H9 (cell line): ENCODE measurements around the gene C5orf15. TPM values are rescaled to one million over a fixed set of nuclear protein-coding genes. Genes with fewer than 3 reads are reported as not detected.

Experiments
- DNase-seq: peaks from one replicate; pipeline ENCODE4 v3.0.0-alpha.2; 2017
- H2AFZ ChIP-seq: one replicate; pipeline ENCODE4 v1.6.1; 2013; ENCODE audit warnings: mild to moderate bottlenecking, low read length, control low read depth, moderate library complexity
- H2AK5ac ChIP-seq: 2 replicates; pipeline ENCODE4 v1.6.1; 2013; ENCODE audit warnings: low read length, control low read depth, mixed read lengths; ENCODE audit not compliant: insufficient read length
- H2BK120ac ChIP-seq: one replicate; pipeline ENCODE4 v1.6.1; 2013; ENCODE audit warnings: low read depth, mild to moderate bottlenecking, low read length, control low read depth, inconsistent platforms; ENCODE audit not compliant: poor library complexity, severe bottlenecking
- H2BK12ac ChIP-seq: 2 replicates; pipeline ENCODE4 v1.6.1; 2013; ENCODE audit warnings: low read length, control low read depth, mixed read lengths, low read depth; ENCODE audit not compliant: insufficient read length
- H2BK15ac ChIP-seq: 2 replicates; pipeline ENCODE4 v1.6.1; 2013; ENCODE audit warnings: low read depth, low read length, control low read depth
- H2BK20ac ChIP-seq: one replicate; pipeline ENCODE4 v1.6.1; 2013; ENCODE audit warnings: low read depth, mild to moderate bottlenecking, low read length, control low read depth, inconsistent platforms; ENCODE audit not compliant: poor library complexity, severe bottlenecking
- H2BK5ac ChIP-seq: 2 replicates; pipeline ENCODE4 v1.6.1; 2013; ENCODE audit warnings: low read length, control low read depth, mixed read lengths; ENCODE audit not compliant: insufficient read length
- H3K14ac ChIP-seq: 2 replicates; pipeline ENCODE4 v1.6.1; 2013; ENCODE audit warnings: low read length, control low read depth; ENCODE audit not compliant: insufficient read depth
- H3K18ac ChIP-seq: 2 replicates; pipeline ENCODE4 v1.6.1; 2013; ENCODE audit warnings: low read depth, mild to moderate bottlenecking, mixed read lengths, low read length, control low read depth; ENCODE audit not compliant: insufficient read length
- H3K23ac ChIP-seq: 2 replicates; pipeline ENCODE4 v1.6.1; 2013; ENCODE audit warnings: low read length, control low read depth, mixed read lengths, low read depth; ENCODE audit not compliant: insufficient read length
- H3K23me2 ChIP-seq: 2 replicates; pipeline ENCODE4 v1.6.1; 2013; ENCODE audit warnings: low read depth, mild to moderate bottlenecking, mixed read lengths, low read length, control low read depth; ENCODE audit not compliant: insufficient read length, poor library complexity, severe bottlenecking
- H3K27ac ChIP-seq: 2 replicates; pipeline ENCODE4 v1.5.1; 2013; ENCODE audit warnings: low read length, control low read depth, mixed read lengths, low read depth; ENCODE audit not compliant: insufficient read length
- H3K27me3 ChIP-seq: 2 replicates; pipeline ENCODE4 v1.6.1; 2013; ENCODE audit warnings: low read length, control low read depth, inconsistent platforms; ENCODE audit not compliant: insufficient read depth
- H3K4ac ChIP-seq: 2 replicates; pipeline ENCODE4 v1.6.1; 2013; ENCODE audit warnings: low read depth, mild to moderate bottlenecking, control low read depth, inconsistent platforms, low read length, moderate library complexity
- H3K4me1 ChIP-seq: 2 replicates; pipeline ENCODE4 v1.6.1; 2013; ENCODE audit warnings: low read length, control low read depth, inconsistent platforms; ENCODE audit not compliant: insufficient read depth
- H3K4me2 ChIP-seq: 2 replicates; pipeline ENCODE4 v1.6.1; 2013; ENCODE audit warnings: low read length, control low read depth, mixed read lengths; ENCODE audit not compliant: insufficient read length, insufficient read depth
- H3K56ac ChIP-seq: 2 replicates; pipeline ENCODE4 v1.6.1; 2013; ENCODE audit warnings: low read depth, mild to moderate bottlenecking, mixed read lengths, low read length, control low read depth; ENCODE audit not compliant: insufficient read length
- H3K79me1 ChIP-seq: 2 replicates; pipeline ENCODE4 v1.6.1; 2013; ENCODE audit warnings: low read depth, mild to moderate bottlenecking, moderate library complexity, low read length, control low read depth, inconsistent platforms; ENCODE audit not compliant: insufficient read depth, poor library complexity, severe bottlenecking
- H3K79me2 ChIP-seq: 2 replicates; pipeline ENCODE4 v1.6.1; 2013; ENCODE audit warnings: low read length, control low read depth, inconsistent platforms; ENCODE audit not compliant: insufficient read depth
- H3K9ac ChIP-seq: 2 replicates; pipeline ENCODE4 v1.6.1; 2013; ENCODE audit warnings: low read length, control low read depth, mixed read lengths; ENCODE audit not compliant: insufficient read length; ENCODE audit errors: extremely low read depth
- H3K9me3 ChIP-seq: one replicate; pipeline ENCODE4 v1.6.1; 2013; ENCODE audit warnings: low read depth, low read length, inconsistent platforms; ENCODE audit not compliant: control insufficient read depth
- H3T11ph ChIP-seq: one replicate; pipeline ENCODE4 v1.6.1; 2013; ENCODE audit warnings: mild to moderate bottlenecking, low read length, control low read depth, inconsistent platforms
- H4K20me1 ChIP-seq: one replicate; pipeline ENCODE4 v1.6.1; 2013; ENCODE audit not compliant: control insufficient read depth, insufficient read length, insufficient read depth
- H4K5ac ChIP-seq: 2 replicates; pipeline ENCODE4 v1.6.1; 2013; ENCODE audit warnings: low read depth, mild to moderate bottlenecking, mixed read lengths, low read length, control low read depth; ENCODE audit not compliant: insufficient read length
- H4K8ac ChIP-seq: replicated peaks from 2 replicates; pipeline ENCODE4 v1.6.1; 2013; ENCODE audit warnings: low read length, control low read depth, mixed read lengths, low read depth; ENCODE audit not compliant: insufficient read length
- H4K91ac ChIP-seq: 2 replicates; pipeline ENCODE4 v1.6.1; 2013; ENCODE audit warnings: low read depth, mild to moderate bottlenecking, moderate library complexity, mixed read lengths, low read length, control low read depth; ENCODE audit not compliant: insufficient read length
- H3K27ac Mint-ChIP-seq, 3 experiments: 2 replicates in 2 of 3; 3 replicates in 1 of 3; pipeline ENCODE4 v1.8.0; 2020 to 2021; ENCODE audit warnings: mixed read lengths in 3 of 3, mild to moderate bottlenecking in 1 of 3, moderate library complexity in 1 of 3
- H3K27me3 Mint-ChIP-seq: 2 replicates; pipeline ENCODE4 v1.8.0; 2021; ENCODE audit warnings: low read depth, mild to moderate bottlenecking, moderate library complexity, mixed read lengths
- H3K36me3 Mint-ChIP-seq, 3 experiments: 2 replicates in 2 of 3; 3 replicates in 1 of 3; pipeline ENCODE4 v1.8.0; 2020 to 2021; ENCODE audit warnings: low read depth in 3 of 3, mixed read lengths in 3 of 3; ENCODE audit not compliant: insufficient read depth in 1 of 3
- H3K4me1 Mint-ChIP-seq, 2 experiments: 2 replicates each; pipeline ENCODE4 v1.8.0; 2020; ENCODE audit warnings: mixed read lengths in 2 of 2
- H3K4me3 Mint-ChIP-seq, 2 experiments: 2 replicates in 1 of 2; 3 replicates in 1 of 2; pipeline ENCODE4 v1.8.0; 2020 to 2021; ENCODE audit warnings: mild to moderate bottlenecking in 2 of 2, mixed read lengths in 2 of 2, moderate library complexity in 1 of 2
- H3K9me3 Mint-ChIP-seq, 2 experiments: 2 replicates in 1 of 2; 3 replicates in 1 of 2; pipeline ENCODE4 v1.8.0; 2020; ENCODE audit warnings: mild to moderate bottlenecking in 2 of 2, mixed read lengths in 2 of 2, moderate library complexity in 1 of 2
- WGBS: extraction: QIAGEN DNeasy Blood & Tissue Kit; methylation state at CpG from one replicate; pipeline ENCODE4 v1.1.7; 2013; ENCODE audit warnings: missing lambda C conversion rate, low lambda C conversion rate, mixed read lengths; ENCODE audit not compliant: insufficient read length; ENCODE audit errors: extremely low coverage; 5-methylcytosine and 5-hydroxymethylcytosine counted together
- total RNA-seq: library from RNA; stranded (reverse); gene quantifications from 2 replicates; pipeline ENCODE4 v1.2.1, GENCODE V29; 2021
- TF ChIP-seq, protein P1 (sequence below): fragments of 200-600 bp; sonication (generic); conservative IDR thresholded peaks from 3 replicates; pipeline ENCODE4 v1.8.0; 2021; ENCODE audit warnings: antibody characterized with exemption, mild to moderate bottlenecking

Gene C5orf15
- total RNA-seq, 1 experiment from 2014 or later: 33.4 TPM

DNA sequence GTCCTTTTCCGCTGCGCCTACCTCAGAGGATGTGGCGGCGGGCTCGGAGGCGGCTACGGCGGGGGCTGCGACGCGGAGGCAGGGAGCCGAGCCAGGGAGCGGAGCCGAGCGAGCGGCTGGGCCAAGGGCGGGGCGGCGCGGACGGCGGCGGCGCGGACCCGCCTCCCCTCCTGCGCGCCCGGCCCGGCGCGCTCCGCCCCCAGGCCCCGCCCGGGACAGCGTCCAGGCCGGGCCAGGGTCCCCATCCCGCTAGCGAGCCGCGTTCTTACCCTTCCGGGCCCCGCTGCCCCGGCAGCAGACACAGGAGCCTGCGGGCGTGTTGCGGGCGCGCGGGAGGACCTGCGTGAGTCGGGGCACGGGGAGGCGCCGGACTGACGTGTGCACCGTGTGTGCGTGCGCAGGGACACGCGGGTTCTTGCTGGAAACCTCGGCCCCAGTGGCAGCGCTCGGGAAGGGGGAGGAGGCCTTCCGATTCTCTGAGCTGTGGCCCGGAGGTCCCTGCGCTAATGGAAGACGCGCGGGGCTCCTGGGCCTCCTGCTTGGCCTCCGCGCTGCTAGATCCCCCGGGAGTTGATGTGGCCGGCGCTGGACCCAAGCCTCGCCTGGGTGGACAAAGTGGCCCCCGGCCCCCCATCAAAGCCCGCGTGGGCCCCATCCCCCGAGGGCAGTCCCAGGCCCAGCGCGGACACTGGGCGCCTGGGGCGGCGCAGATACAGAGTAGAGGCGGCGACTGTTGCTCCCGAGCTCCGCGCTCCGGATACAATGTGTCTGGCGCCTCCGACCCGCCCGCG is 36.4 kb upstream of the C5orf15 start, which contains the start of gene VDAC1:
Gene VDAC1 (minus strand): TSS at position 350 of the 791 bp plus-strand sequence. CDS start 11,963 bp downstream, outside the sequence.
- Mint-ChIP-seq H3K4me3 (peak within 1 kb of the TSS; percentile 92 to 96), H3K27me3 (peaks cover 2% of the 10 kb centered on the region; the same call in 1 of the 2 replicates), H3K4me1 (peaks cover 47 to 54% of the 10 kb centered on the region in 2 experiments), H3K36me3 (peaks cover 14 to 26% (median 17%) of the 10 kb centered on the region in 3 experiments; a peak in 6 of 7 replicates), H3K27ac (peak within 1 kb of the TSS; percentile 55 to 98 (median 97); a peak in 6 of 7 replicates), H3K9me3 (peaks cover 0 to 2% of the 10 kb centered on the region in 2 experiments; a peak in 1 of 5 replicates)
- Histone ChIP-seq H3K27ac (no peak within 1 kb of the TSS), H4K5ac (no peak within 1 kb of the TSS), H3K9me3 (no peaks in the 10 kb centered on the region), H4K8ac (no peak within 1 kb of the TSS), H4K20me1 (no peaks in the 10 kb centered on the region), H3K79me2 (peaks cover 39% of the 10 kb centered on the region), H3K27me3 (no peaks in the 10 kb centered on the region), H2AFZ (no peak within 1 kb of the TSS), H2BK5ac (no peak within 1 kb of the TSS), H3K23me2 (peaks cover 18% of the 10 kb centered on the region), H2BK12ac (no peak within 1 kb of the TSS), H2BK20ac (no peak within 1 kb of the TSS), H3K9ac (peak within 1 kb of the TSS; percentile 84), H3K4me2 (peak within 1 kb of the TSS; percentile 82), H3T11ph (no peak within 1 kb of the TSS), H3K79me1 (no peaks in the 10 kb centered on the region), H3K4ac (no peak within 1 kb of the TSS), H4K91ac (no peak within 1 kb of the TSS), H3K18ac (peak within 1 kb of the TSS; percentile 90), H2BK120ac (no peak within 1 kb of the TSS), H3K23ac (no peak within 1 kb of the TSS), H3K14ac (peak within 1 kb of the TSS; percentile 93), H2BK15ac (no peak within 1 kb of the TSS), H2AK5ac (no peak within 1 kb of the TSS), H3K56ac (no peak within 1 kb of the TSS), H3K4me1 (peaks cover 4% of the 10 kb centered on the region; the same call in 1 of the 2 replicates)
- peak; percentile 76 for DNase-seq
- WGBS: no CpG with 5 or more reads among the region's 96 CpGs
- TF ChIP-seq, protein P1, sequence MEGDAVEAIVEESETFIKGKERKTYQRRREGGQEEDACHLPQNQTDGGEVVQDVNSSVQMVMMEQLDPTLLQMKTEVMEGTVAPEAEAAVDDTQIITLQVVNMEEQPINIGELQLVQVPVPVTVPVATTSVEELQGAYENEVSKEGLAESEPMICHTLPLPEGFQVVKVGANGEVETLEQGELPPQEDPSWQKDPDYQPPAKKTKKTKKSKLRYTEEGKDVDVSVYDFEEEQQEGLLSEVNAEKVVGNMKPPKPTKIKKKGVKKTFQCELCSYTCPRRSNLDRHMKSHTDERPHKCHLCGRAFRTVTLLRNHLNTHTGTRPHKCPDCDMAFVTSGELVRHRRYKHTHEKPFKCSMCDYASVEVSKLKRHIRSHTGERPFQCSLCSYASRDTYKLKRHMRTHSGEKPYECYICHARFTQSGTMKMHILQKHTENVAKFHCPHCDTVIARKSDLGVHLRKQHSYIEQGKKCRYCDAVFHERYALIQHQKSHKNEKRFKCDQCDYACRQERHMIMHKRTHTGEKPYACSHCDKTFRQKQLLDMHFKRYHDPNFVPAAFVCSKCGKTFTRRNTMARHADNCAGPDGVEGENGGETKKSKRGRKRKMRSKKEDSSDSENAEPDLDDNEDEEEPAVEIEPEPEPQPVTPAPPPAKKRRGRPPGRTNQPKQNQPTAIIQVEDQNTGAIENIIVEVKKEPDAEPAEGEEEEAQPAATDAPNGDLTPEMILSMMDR: no peak
